ENCODE measurements around the gene LY6G6D. TPM values are rescaled to one million over a fixed set of nuclear protein-coding genes. Genes with fewer than 3 reads are reported as not detected.

The LY6G6D gene
- total and polyA plus RNA-seq, 2 of the 13 experiments (the other 11 are each of a cell fraction or from before 2014, with no cell fraction given): not detected

- TF ChIP-seq TFDP2 (CRISPR knock-in tag; IDR thresholded peaks at IDR 0.05): peak; percentile 67
- peak; percentile 94 for TF ChIP-seq ZBTB21 (CRISPR knock-in tag; IDR thresholded peaks at IDR 0.05)
- TF ChIP-seq HMGXB3 (CRISPR knock-in tag; IDR thresholded peaks at IDR 0.05; ENCODE audit: borderline replicate concordance): peak; percentile 77; the same call in 1 of the 2 replicates
- no peak; the same call in 1 of the 2 replicates for TF ChIP-seq STAT6 (CRISPR knock-in tag; IDR thresholded peaks at IDR 0.05; ENCODE audit: borderline replicate concordance)
- TF ChIP-seq HCFC1 (IDR thresholded peaks at IDR 0.05; ENCODE audit: low read depth, low read length): no peak
- peak; percentile 46; the same call in 1 of the 2 replicates for TF ChIP-seq NFYC (CRISPR knock-in tag; IDR thresholded peaks at IDR 0.05)
- TF ChIP-seq TBX2 (CRISPR knock-in tag; IDR thresholded peaks at IDR 0.05; ENCODE audit: borderline replicate concordance): peak; percentile 98
- no peak; the same call in 1 of the 2 replicates for TF ChIP-seq SIX1 (CRISPR knock-in tag; IDR thresholded peaks at IDR 0.05; ENCODE audit: borderline replicate concordance)
- no peak for TF ChIP-seq ZNF703 (CRISPR knock-in tag; IDR thresholded peaks at IDR 0.05; ENCODE audit: borderline replicate concordance)
- peak; percentile 65; the same call in 1 of the 2 replicates for TF ChIP-seq ZBTB2 (CRISPR knock-in tag; IDR thresholded peaks at IDR 0.05; ENCODE audit: low read depth)
- peak; percentile 96 for TF ChIP-seq CSRNP1 (CRISPR knock-in tag; IDR thresholded peaks at IDR 0.05)
- peak; percentile 42; the same call in 1 of the 2 replicates for TF ChIP-seq HHEX (CRISPR knock-in tag; IDR thresholded peaks at IDR 0.05)
- TF ChIP-seq CREM (IDR thresholded peaks at IDR 0.05): peak; percentile 94
- TF ChIP-seq CREM (CRISPR knock-in tag; IDR thresholded peaks at IDR 0.05): peak; percentile 46; the same call in 1 of the 2 replicates
- TF ChIP-seq ZNF446 (CRISPR knock-in tag; IDR thresholded peaks at IDR 0.05): no peak
- TF ChIP-seq ZNF75D (CRISPR knock-in tag; IDR thresholded peaks at IDR 0.05; ENCODE audit: borderline replicate concordance): 0 out of 2 replicates have a peak, but pooled peaks have one; percentile 48
These were observed 12.1 kb upstream of the LY6G6D start, which contains the start of gene ABHD16A (continued) for GRCh38 chr6:31702819-31703716.

Data from HepG2 (cell line).